Measurements from ENCODE around the gene LACTBL1. TPM values are rescaled to one million over a fixed set of nuclear protein-coding genes. Genes with fewer than 3 reads are reported as not detected.

LACTBL1 gene
- total RNA-seq, 1 donor from 2014 or later: not detected

DNA sequence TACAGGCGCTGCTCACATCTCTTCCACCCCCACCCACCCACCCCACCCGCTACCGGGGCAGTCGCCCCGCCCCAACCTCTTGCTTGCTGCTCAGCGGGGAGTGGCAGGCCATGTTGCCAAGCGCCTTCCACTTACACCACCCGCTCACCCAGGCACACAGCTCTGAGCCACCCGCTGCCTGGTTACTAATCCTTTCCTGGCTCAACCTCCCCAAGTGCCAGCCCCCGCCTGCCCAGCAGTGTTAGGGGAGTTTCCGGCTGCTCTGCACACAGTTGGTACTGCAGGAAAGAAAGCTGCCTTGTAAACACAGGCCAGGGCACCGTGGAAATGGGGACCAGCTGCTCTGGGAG lies 56.2 kb downstream of the LACTBL1 start:
- Mint-ChIP-seq H3K4me1 (ENCODE audit: low read depth, unreplicated experiment) (peaks cover 15% of the 10 kb centered on the region), H3K4me3 (ENCODE audit: unreplicated experiment) (no peak overlapping the region), H3K27me3 (ENCODE audit: low read depth, unreplicated experiment) (peaks cover 33% of the 10 kb centered on the region), H3K9me3 (ENCODE audit: unreplicated experiment) (no peaks in the 10 kb centered on the region), H3K36me3 (ENCODE audit: low read depth, unreplicated experiment) (peaks cover 1% of the 10 kb centered on the region), H3K27ac (ENCODE audit: unreplicated experiment) (no peak overlapping the region)
- no peaks in the 10 kb centered on the region for H3K79me2 ChIP-seq (ENCODE audit: insufficient read depth, low read length)
- H3K4me2 ChIP-seq (ENCODE audit: low read length): no peak overlapping the region
- H3K27me3 ChIP-seq (ENCODE audit: insufficient read depth, low read length): no peaks in the 10 kb centered on the region
- no peaks in the 10 kb centered on the region for H4K20me1 ChIP-seq (ENCODE audit: insufficient read depth, low read length)
- DNase-seq (ENCODE audit: low read depth): no peak
- FAIRE-seq: no peak
- no peak overlapping the region for H3K4me3 ChIP-seq (ENCODE audit: insufficient read depth, low read depth, low read length)
- TF ChIP-seq, protein P1, sequence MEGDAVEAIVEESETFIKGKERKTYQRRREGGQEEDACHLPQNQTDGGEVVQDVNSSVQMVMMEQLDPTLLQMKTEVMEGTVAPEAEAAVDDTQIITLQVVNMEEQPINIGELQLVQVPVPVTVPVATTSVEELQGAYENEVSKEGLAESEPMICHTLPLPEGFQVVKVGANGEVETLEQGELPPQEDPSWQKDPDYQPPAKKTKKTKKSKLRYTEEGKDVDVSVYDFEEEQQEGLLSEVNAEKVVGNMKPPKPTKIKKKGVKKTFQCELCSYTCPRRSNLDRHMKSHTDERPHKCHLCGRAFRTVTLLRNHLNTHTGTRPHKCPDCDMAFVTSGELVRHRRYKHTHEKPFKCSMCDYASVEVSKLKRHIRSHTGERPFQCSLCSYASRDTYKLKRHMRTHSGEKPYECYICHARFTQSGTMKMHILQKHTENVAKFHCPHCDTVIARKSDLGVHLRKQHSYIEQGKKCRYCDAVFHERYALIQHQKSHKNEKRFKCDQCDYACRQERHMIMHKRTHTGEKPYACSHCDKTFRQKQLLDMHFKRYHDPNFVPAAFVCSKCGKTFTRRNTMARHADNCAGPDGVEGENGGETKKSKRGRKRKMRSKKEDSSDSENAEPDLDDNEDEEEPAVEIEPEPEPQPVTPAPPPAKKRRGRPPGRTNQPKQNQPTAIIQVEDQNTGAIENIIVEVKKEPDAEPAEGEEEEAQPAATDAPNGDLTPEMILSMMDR (IDR thresholded peaks at IDR 0.05; ENCODE audit: insufficient read depth, low read depth, low read length): no peak
- TF ChIP-seq EZH2 (IDR thresholded peaks at IDR 0.05; ENCODE audit: insufficient read depth, low read length): no peak
- no peak overlapping the region for H3K27ac ChIP-seq (ENCODE audit: low read depth, low read length)
- no peaks in the 10 kb centered on the region for H3K9me3 ChIP-seq (ENCODE audit: insufficient read depth, low read depth, low read length)
- no peak overlapping the region for H3K9ac ChIP-seq (ENCODE audit: low read length)
- peaks cover 5% of the 10 kb centered on the region for H3K4me1 ChIP-seq (ENCODE audit: insufficient read depth, low read length)
- no peak overlapping the region for H2AFZ ChIP-seq (ENCODE audit: low read depth, low read length)
- peaks cover 11% of the 10 kb centered on the region for H3K36me3 ChIP-seq (ENCODE audit: insufficient read depth, low read length)

DNA sequence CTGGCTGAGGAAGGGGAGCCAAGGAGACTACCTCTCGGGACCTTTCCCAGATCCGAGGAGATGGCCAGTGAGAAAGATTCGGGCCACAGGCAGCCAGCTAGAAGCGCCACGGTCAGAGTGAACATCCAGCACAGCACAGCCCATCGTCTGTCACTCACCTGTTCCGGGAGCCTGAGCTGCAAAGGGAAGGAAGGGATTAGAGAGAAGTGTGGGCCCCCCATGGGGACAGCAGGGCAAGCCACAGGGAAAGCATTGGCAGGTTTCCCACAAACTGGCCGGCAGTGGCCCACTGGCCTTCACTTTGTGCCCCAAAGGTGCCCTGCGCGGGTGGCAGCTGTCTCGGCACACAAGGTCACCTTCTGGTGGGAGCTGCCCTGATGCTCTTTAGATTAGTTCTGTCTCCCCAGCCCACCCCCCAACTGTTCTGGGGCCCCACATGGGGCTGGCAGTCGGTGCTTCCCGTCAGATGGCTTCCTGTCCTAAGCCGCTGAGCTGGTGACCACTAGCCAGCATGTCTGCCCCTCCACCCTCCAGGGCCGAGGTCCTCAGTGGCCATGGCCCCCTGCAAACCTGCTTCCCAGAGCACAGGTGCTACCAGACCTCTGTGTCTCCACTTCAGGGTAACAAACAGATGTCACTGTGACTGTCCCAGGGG lies 56.7 kb downstream of the LACTBL1 start:
- Mint-ChIP-seq H3K27ac (ENCODE audit: unreplicated experiment) (no peak overlapping the region), H3K27me3 (ENCODE audit: low read depth, unreplicated experiment) (peaks cover 33% of the 10 kb centered on the region), H3K36me3 (ENCODE audit: low read depth, unreplicated experiment) (peaks cover 1% of the 10 kb centered on the region), H3K4me1 (ENCODE audit: low read depth, unreplicated experiment) (peaks cover 11% of the 10 kb centered on the region), H3K4me3 (ENCODE audit: unreplicated experiment) (no peak overlapping the region), H3K9me3 (ENCODE audit: unreplicated experiment) (no peaks in the 10 kb centered on the region)
- H4K20me1 ChIP-seq (ENCODE audit: insufficient read depth, low read length): no peaks in the 10 kb centered on the region
- no peaks in the 10 kb centered on the region for H3K79me2 ChIP-seq (ENCODE audit: insufficient read depth, low read length)
- H2AFZ ChIP-seq (ENCODE audit: low read depth, low read length): no peak overlapping the region
- FAIRE-seq: no peak
- H3K27me3 ChIP-seq (ENCODE audit: insufficient read depth, low read length): no peaks in the 10 kb centered on the region
- TF ChIP-seq EZH2 (IDR thresholded peaks at IDR 0.05; ENCODE audit: insufficient read depth, low read length): no peak
- TF ChIP-seq, protein P1 (IDR thresholded peaks at IDR 0.05; ENCODE audit: insufficient read depth, low read depth, low read length): no peak
- H3K4me2 ChIP-seq (ENCODE audit: low read length): no peak overlapping the region
- no peak overlapping the region for H3K4me3 ChIP-seq (ENCODE audit: insufficient read depth, low read depth, low read length)
- H3K36me3 ChIP-seq (ENCODE audit: insufficient read depth, low read length): peaks cover 11% of the 10 kb centered on the region
- no peaks in the 10 kb centered on the region for H3K9me3 ChIP-seq (ENCODE audit: insufficient read depth, low read depth, low read length)
- no peak for DNase-seq (ENCODE audit: low read depth)
- no peak overlapping the region for H3K27ac ChIP-seq (ENCODE audit: low read depth, low read length)
- peaks cover 5% of the 10 kb centered on the region for H3K4me1 ChIP-seq (ENCODE audit: insufficient read depth, low read length)
- no peak overlapping the region for H3K9ac ChIP-seq (ENCODE audit: low read length)

DNA sequence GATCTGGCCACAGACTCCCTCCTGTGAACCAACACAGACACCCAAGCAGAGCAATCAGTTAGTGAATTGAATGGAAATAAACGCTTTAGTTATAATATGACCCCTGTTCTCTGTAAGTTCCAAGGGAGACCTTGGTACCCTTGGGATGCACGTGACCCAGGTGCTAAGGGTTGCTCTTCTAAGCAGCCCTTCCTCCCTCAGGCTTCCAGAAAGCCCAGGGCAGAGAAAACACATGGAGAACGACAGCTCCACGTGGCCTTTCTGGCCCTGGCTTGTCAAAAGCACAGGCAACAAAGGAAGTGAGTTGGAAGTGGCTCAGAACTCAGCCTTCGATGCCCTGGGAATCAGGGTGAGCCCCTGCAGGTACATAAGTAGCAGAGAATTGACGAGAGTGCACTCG lies 57.4 kb downstream of the LACTBL1 start:
- no peak for DNase-seq (ENCODE audit: low read depth)
- peaks cover 15% of the 10 kb centered on the region for H3K36me3 ChIP-seq (ENCODE audit: insufficient read depth, low read length)

More for the DNA sequence above, 57.4 kb downstream of the LACTBL1 start:
- H3K27ac ChIP-seq (ENCODE audit: low read depth, low read length): no peak overlapping the region
- Mint-ChIP-seq H3K4me3 (ENCODE audit: unreplicated experiment) (no peak overlapping the region), H3K9me3 (ENCODE audit: unreplicated experiment) (no peaks in the 10 kb centered on the region), H3K4me1 (ENCODE audit: low read depth, unreplicated experiment) (peaks cover 6% of the 10 kb centered on the region), H3K36me3 (ENCODE audit: low read depth, unreplicated experiment) (peaks cover 1% of the 10 kb centered on the region), H3K27me3 (ENCODE audit: low read depth, unreplicated experiment) (peaks cover 33% of the 10 kb centered on the region), H3K27ac (ENCODE audit: unreplicated experiment) (no peak overlapping the region)
- H4K20me1 ChIP-seq (ENCODE audit: insufficient read depth, low read length): no peaks in the 10 kb centered on the region
- no peak overlapping the region for H2AFZ ChIP-seq (ENCODE audit: low read depth, low read length)
- no peaks in the 10 kb centered on the region for H3K9me3 ChIP-seq (ENCODE audit: insufficient read depth, low read depth, low read length)
- TF ChIP-seq, protein P1 (IDR thresholded peaks at IDR 0.05; ENCODE audit: insufficient read depth, low read depth, low read length): no peak
- no peak for TF ChIP-seq EZH2 (IDR thresholded peaks at IDR 0.05; ENCODE audit: insufficient read depth, low read length)
- H3K27me3 ChIP-seq (ENCODE audit: insufficient read depth, low read length): no peaks in the 10 kb centered on the region
- peaks cover 5% of the 10 kb centered on the region for H3K4me1 ChIP-seq (ENCODE audit: insufficient read depth, low read length)
- H3K4me3 ChIP-seq (ENCODE audit: insufficient read depth, low read depth, low read length): no peak overlapping the region
- H3K4me2 ChIP-seq (ENCODE audit: low read length): no peak overlapping the region
- FAIRE-seq: no peak
- H3K9ac ChIP-seq (ENCODE audit: low read length): no peak overlapping the region
- H3K79me2 ChIP-seq (ENCODE audit: insufficient read depth, low read length): no peaks in the 10 kb centered on the region
